Measurements from ENCODE around the gene CROCC2.
A peak's percentile ranks its signal among the peaks of the same experiment; 100 is the strongest.

The CROCC2 gene

DNA sequence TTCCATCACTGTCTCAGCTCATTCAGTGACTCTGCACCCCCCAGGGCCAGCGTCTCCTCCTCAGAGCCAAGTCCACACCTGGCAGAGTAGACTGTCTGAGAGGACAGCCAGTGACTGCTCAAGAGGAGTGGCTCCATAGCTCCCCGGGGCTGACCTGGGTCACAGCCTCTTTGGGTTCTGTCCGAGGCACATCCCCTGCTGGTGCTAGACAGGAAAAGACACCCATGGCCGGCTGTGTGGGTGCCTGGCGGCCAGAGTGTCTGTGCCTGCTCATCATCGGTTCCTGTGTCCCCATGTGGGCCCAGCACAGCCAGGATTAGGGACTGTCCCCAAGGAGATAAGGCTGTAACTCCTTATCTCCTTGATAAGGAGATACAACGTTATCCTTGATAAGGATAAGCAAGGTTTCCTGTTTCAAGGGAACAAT, 3.5 kb upstream of the CROCC2 start:
- no peak for DNase-seq
- in situ Hi-C loops (cut with MboI; ENCODE audit: low pct_unique_long_range_greater_than_20kb, low sequenced_read_pairs) = no loop called here

DNA sequence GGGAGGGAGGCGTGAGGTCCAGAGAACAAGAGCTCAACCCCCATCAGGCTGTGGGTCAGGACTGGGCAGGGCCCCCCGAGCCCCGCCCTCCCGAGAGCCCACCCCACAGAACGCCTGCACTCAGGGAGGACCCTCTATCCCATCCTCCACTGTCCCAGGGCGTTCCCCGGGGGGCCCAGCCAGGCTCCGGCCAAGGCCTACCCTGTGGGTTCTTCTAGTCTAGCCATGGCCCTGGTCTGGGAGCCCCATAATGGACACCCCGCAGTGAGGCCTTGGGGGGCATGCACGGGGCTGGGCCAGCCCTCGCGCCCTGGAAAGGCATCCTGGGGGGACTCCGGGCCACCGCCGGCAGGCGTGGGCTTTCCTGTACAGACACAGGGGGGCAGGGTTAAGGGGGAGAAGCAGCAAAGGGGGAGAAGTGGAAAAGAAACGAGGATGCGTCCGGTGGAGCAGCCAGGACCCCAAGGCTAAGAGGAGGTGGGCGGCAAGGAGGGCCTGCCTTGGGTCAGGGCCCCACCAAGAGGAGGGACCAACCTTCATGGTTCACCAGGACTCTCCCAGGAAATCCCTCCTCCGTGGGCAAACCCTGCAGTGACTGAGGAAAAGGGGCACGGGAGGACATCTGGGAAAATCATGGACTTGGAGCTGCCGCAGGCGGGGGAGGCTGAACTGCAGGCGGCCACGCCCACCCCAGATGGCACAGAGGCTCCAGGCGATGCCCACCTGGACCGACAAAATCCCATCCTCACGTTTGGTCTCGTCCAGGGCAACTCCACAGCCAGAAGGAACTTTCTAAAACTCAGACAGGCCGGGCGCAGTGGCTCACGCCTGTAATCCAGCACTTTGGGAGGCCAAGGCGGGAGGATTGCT, 2.7 kb upstream of the CROCC2 start:
- no peak for DNase-seq
- in situ Hi-C loops (cut with MboI; ENCODE audit: low pct_unique_long_range_greater_than_20kb, low sequenced_read_pairs) = no loop called here

DNA sequence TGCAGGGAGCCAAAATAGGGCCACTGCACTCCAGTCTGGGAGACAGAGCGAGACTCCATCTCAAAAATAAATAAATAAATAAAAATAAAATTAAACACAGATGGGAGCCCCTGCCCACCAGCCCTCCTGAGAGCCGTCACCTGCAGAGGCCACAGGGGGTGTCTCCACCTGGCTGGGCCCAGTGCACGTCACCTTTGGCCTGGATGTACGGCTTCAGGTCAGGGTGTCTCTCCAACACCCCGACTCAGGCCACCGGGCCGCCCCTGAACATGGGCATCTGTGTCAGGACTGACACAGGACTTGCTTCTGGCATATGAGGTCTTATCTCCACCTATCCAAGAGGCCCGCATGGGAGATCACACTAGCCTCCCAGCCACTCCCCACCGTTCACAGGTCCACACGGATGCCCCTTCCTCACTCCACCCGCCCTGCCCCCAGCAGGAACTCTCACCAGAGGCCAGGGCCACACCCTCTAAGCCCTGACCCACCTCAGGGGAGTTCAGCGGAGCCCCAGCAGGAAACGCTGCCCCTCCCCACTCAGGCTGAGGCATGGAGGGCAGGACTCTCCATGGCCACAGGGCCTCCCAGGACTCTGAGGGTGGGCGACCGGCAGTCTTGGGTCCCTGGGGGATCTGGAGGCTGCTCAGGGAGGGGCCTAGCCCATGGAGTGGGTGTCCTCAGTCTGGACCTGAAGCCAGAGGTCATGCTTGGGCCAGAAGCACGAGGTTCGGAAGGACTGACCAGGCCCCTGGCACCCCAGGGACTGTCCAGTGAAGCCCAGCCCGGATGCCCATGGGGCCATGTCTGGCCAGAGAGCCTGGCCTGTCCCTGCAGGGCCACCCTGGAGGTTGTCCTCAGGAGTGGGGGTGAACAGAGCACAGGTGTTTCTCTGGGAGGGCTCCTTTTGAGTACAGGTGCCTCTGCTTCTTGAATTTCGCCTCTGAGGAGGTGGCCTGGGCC, 1.6 kb upstream of the CROCC2 start:
- in situ Hi-C loops (cut with MboI; ENCODE audit: low pct_unique_long_range_greater_than_20kb, low sequenced_read_pairs) = no loop called here

DNA sequence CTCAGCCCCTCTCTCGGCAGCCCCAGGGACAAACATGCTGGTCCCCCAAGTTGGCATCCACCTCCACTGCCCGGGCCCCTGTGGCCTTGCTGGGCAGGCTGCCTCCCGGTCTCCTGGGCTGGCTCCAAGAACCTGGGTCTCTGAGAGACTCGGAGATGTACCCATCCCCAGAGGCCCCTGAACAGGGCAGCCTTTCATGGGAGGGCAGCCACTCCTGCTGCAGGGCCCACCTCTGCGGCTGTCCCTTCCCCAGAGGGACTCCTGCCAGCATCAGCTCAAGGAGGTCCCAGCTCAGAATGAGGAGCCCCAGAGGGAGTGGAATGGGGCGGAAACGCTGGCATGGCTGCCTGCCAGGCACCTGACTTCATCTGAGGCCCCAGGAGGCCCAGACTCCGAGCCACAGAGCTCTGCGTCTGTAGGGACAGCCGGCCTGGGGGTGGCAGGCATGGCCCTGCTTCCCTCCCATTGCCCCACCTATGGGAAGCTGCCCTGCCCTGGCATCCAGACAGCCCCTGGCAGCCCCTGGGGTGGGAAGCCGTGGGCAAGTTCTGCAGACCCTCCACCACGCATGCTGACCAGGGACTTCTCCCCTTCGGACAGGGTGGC, 857 bp upstream of the CROCC2 start:
- DNase-seq = no peak
- in situ Hi-C loops (cut with MboI; ENCODE audit: low pct_unique_long_range_greater_than_20kb, low sequenced_read_pairs) = no loop called here

More for the DNA sequence above, 1.6 kb upstream of the CROCC2 start:
- DNase-seq = no peak

DNA sequence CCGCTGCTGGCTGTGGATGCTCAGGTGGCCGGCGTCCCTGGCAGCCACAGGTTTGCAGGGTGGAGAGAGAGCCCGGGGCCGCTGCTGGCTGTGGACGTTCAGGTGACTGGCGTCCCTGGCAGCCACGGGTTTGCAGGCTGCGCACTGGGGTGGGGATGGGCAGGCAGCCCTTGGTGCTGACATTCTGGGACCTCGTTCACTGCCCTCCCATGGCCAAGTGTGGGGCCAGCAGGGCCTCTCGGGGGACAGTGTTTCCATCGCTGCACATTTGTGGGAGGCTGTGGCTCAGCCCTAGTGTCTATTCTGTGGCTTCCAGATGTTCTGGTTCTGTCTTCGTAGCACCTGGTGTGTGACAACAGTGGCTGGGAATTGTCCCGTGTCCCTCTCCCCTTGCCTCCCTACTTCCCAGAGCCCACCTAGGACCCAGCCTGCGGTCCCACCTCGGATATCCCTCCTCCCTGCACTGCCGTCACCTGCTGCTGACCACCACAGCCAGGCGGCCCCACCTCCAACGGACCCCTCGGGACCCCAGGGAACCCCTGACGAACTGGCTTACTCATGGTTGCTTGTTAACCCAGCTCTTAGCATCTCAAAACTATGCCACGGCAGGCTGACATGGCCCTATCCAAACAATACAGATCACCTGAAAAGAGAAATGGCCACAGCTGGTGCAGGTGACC, 915 bp downstream of the CROCC2 start:
- in situ Hi-C loops (cut with MboI; ENCODE audit: low pct_unique_long_range_greater_than_20kb, low sequenced_read_pairs) = no loop called here
- no peak for DNase-seq

DNA sequence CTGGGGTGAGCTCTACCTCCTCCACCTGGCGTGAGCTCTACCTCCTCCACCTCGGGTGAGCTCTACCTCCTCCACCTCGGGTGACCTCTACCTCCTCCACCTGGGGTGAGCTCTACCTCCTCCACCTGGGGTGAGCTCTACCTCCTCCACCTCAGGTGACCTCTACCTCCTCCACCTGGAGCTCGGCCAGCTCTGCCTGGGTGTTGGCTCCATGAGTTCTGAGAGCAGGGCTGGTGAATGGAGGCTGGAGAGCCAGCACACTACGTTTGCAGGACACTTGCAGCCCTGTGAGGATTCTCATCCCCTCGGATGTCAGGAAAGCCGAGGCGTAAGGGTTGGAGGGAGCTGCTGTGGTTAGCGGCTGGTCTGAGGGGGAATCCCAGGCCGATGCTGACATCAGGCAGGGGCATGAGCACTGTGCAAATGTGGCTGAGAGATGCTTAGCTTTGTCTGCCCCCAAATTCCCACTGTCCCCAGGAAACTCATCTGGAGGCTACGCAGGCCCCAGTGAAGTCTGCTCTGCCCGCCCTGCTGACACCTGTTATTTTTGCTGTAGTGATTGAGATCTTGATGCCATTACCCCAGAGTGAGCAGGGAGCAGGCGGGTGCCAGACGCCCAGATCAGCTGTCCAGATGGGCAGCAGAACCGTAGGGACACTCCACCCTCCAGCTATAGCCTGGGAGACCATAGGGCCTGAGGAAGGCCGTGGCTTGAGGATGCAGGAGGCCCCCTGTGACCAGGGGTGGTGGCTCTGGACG, 3.3 kb downstream of the CROCC2 start:
- DNase-seq = no peak
- in situ Hi-C loops (cut with MboI; ENCODE audit: low pct_unique_long_range_greater_than_20kb, low sequenced_read_pairs) = no loop called here

DNA sequence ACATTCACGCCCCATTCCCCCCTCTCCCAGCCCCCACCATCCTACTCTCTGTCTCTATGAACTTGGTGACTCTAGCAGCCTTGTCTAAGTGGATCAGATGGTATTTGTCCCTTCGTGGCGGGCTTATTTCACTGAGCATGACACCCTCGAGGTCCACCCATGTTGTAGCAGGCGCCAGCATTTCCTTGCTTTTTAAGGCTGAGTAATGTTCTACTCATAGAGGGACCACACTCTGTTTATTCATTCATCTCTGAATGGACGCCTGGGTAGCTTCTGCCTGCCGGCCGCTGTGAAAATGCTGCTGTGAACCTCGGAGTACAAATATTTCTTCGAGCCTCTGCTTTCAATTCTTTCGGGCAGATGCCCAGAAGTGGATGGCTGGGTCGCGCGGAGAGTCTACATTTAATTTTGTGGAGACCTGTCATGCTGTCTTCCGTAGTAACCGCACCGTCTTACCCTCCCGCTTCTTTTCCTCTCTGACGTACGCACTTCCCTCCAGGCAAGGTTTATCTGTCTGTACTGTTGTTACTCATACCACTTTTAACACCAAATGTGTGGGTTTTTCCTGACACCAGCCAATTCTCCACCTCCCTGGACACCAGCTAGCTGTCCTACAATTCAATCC, 5.6 kb downstream of the CROCC2 start:
- in situ Hi-C loops (cut with MboI; ENCODE audit: low pct_unique_long_range_greater_than_20kb, low sequenced_read_pairs) = no loop called here

DNA sequence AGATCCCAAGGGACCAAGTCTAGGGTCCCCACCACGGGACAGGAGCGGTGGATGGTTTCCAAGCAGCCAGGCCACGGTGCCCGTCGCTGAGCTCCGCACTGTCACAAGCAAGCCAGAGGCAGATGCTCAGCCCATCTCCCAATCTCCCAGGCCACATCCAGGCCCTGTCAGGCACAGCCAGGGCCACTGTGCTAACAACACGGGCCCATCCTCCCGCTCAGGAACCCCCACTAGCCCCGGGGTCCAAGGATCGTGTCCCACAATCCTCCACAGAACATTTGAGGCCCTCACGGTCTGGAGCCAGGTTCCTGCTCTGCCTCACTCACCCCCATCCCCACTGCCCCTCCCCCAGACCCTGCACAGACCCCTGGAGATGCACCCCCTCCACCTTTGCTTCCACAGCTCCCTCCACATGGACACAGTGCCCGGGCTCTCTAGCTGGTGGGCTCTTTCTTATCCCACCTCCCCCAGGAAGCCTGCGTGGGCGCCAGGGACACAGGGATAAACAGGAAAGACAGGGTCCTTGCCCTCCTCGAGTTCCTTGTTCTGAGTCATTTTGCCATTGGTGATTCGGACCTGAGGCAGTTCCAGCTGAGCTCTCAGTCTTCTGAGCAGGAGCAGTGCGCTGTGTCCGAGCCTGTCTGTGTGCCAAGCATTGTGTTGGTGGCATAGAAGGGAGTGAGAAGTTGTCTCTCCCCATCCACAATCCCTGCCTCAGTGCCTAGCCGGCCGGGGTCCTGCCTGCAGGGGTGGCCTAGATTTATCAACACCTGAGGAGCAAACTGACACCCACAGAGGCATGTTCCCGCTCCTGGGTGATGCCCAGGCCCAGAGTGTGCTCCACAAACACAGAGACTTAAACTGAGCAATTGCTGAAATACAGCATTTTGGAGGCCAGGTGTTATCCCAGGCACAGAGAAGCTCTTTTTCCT, 7.0 kb downstream of the CROCC2 start:
- no peak for DNase-seq
- in situ Hi-C loops (cut with MboI; ENCODE audit: low pct_unique_long_range_greater_than_20kb, low sequenced_read_pairs) = no loop called here

More for the DNA sequence above, 5.6 kb downstream of the CROCC2 start:
- peak; percentile 28 for DNase-seq

DNA sequence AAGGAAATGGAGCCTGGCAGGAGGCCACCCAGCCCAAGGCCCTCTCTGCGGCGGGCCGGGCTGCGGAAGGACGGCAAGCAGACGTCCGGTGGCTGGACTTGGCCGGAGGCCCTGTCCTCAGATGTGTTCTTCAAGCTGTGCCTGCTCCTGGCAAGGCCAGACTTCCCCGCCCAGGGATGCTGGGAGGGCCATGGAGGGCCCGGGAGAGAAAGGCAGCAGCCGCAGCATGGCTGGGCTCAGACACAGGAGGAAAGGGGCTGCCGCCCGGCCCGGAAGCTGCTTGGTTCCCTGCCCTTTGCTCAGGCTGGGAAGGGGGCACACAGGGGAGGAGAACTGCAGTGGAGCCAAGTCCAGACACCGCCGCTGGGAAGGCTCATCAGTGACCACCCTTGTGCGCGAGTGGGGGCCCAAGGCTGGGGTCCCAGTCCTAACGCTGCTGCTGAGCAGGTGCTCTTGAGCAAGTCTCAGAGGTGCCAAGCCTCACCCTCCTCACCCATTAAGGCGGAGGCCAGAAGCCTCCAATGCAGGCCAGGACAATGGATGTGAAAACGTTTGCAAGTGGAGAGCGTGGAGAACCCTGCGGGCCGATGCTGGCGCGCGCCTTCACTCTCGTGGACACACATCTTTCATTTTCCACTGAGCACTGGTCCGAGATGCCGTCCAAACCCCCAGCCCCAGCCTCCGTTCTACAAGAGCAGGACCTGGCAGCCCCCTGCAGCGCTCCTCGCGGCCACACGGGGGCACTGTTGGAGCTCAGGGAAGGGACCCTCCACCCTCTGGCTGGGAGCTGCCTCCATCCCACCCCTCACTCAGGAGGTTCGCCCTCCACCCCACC, 7.9 kb downstream of the CROCC2 start:
- DNase-seq = peak; percentile 45
- in situ Hi-C loops (cut with MboI; ENCODE audit: low pct_unique_long_range_greater_than_20kb, low sequenced_read_pairs) = no loop called here

DNA sequence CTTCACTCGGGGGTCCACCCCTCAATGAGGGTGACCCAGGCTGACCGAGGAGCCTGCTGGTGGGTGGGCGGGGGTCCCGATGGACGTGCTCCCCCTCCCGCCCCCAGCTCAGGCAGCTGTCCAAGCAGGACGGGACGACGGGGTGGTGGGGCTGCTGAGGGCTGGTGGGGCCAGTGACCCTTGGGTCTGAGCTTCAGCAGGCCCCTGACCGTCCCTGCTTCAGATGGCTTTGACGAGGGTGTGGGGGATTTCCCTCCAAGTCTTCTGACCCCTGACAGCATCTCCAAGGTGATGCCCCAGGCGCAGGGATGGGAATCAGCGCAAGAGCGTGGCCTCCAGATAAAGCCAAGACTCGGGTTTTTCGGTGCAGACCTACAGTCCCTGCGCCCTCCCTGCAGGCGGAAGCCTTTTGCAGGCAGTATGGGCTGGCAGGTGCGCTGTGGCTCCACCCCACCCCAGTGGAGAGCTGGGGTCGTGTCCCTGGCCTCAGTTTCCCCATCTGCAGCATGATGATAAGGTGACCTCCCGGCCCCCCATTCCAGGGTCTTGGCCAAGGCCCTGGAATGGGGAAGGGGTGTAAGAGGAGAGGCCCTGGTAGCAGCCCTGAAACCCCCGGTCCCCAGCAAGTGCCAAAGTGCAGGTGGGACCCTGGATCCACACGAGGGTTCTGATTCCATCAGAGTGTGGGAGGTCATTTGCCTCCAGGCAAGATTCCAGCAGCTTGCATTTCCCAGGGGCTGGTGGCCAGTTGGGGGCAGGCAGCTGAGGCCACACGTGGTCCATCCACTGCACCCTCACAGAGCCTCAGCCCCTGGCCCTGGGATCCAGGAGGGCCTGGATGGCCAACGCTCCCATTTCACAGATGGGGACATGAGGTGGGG, 8.7 kb downstream of the CROCC2 start:
- in situ Hi-C loops (cut with MboI; ENCODE audit: low pct_unique_long_range_greater_than_20kb, low sequenced_read_pairs) = no loop called here

DNA sequence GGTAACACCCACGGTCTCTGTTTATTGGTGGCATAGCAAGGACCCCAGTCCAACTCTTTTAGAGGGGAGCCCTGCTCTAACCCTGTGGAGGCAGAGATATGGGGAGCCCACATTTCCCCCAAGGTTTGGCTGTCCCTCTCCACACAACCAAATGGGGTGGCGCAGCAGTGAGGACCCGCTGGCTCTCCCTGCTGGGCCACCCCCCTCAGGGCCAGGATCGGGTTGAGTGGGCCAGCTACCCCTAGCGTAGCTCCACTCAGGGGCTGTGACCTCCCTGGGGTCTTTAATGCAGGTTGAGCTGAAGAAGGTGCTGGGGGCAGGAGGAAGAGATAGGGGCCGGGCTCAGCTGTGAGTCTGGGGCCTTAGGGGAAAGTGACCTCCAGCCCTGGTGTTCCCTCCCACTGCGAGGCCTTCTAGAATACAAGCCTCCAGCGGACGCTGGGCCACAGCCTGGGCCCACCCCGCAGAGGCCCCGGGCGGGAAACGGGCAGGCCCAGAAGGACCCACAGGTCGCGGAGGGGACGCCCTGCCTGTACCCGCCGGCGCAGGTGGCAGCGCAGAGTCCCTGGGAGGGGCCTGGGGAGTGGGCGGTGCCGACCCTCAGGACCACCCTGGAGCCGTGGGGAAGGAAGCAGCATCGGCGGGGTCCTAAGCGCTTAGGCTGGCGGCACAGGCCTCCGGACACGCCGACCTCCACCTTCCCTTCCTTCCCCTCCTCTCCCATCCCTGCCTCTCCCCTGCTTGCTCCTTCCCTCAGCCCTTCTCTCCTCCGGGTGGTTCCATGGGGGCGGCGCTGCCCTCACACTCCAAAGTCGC, 9.6 kb downstream of the CROCC2 start:
- DNase-seq = no peak
- in situ Hi-C loops (cut with MboI; ENCODE audit: low pct_unique_long_range_greater_than_20kb, low sequenced_read_pairs) = no loop called here

More for the DNA sequence above, 8.7 kb downstream of the CROCC2 start:
- no peak for DNase-seq

DNA sequence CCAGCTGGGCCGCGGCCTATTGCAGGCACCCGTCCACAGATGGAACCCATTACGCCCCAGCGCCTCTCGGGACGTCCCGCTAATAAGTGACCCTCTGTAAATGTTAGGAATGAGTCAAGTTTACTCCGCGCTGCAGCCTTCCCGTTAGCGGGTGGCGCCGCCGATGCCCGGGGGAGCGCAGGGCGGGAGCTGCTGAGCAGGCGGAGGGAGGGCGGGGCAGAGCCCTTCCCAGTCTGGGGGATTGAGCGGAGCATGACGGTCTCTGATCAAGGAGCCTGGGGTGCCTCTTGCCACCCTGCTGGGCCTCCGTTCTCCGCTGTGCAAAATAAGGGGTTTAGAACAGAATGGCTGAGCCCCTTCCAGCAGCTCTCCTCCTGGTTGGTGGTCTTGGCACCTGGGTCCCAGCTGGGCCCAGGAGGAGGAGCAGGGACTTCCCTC, 10.5 kb downstream of the CROCC2 start:
- DNase-seq = no peak

DNA sequence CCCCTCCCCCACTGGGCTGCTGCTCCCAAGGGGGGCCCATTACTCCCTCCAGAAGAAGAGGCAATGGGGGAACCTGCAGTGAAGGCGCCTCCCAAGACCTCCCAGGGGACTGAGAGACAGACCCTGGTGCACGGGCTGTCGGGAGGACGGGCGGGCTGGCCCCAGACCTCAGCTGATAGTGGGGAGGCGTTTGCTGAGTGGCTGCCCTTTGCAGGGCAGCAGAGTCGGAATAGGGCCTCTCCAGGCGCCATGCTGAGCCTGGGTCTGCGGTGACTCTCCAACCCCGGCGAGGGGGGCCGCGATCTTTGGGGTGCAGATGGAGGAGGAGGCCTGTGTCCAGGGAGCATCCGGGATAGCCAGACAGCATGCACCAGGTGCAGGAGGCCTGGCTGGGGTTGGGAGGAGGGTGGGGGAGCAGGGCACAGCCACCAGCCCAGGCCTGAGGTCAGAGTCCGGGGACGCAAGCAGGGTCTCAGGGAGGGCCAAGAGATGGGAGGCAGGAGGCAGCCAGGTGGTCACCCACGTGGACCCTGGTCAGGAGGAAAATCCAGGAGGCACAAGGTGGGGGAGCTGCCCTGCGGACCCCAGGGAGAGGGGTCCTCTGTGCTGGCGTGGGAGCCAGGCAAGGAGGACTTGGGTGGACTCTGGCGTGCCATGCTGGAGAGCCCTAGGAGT, 11.0 kb downstream of the CROCC2 start:
- DNase-seq = no peak
- in situ Hi-C loops (cut with MboI; ENCODE audit: low pct_unique_long_range_greater_than_20kb, low sequenced_read_pairs) = no loop called here

More for the DNA sequence above, 10.5 kb downstream of the CROCC2 start:
- in situ Hi-C loops (cut with MboI; ENCODE audit: low pct_unique_long_range_greater_than_20kb, low sequenced_read_pairs) = no loop called here

All from KBM-7 (cell line).